B cell (primary cell): ENCODE data around the gene UGT1A4. TPM values are rescaled to one million over a fixed set of nuclear protein-coding genes. Genes with fewer than 3 reads are reported as not detected.

ENCODE experiments used
- ATAC-seq: fragments of 200-7000 bp; cut with Tn5 transposase; one replicate; pipeline ENCODE4 v1.10.0; 2021; ENCODE audit warnings: low read depth, mild to moderate bottlenecking, moderate number of reproducible peaks, moderate library complexity
- CTCF ChIA-PET: fragments of 350-600 bp; sonication (Branson Sonifier 250); formaldehyde crosslinking; loops from one replicate; lab custom pipeline; 2021; ENCODE audit warnings: antibody characterized with exemption, inconsistent platforms; lab: Charles Lee
- POLR2A ChIA-PET: fragments of 350-600 bp; sonication (Branson Sonifier 250); formaldehyde crosslinking; loops from one replicate; lab custom pipeline; 2021; ENCODE audit warnings: antibody characterized with exemption; lab: Charles Lee
- DNase-seq: peaks from one replicate; pipeline ENCODE4 v3.0.0; 2013
- H2AFZ ChIP-seq: 2 replicates; pipeline ENCODE4 v1.6.1; 2012; ENCODE audit warnings: mild to moderate bottlenecking, low read depth, low read length; ENCODE audit not compliant: insufficient read depth, poor library complexity, severe bottlenecking
- H3K27ac ChIP-seq, 2 donors: 1 replicate in 1 of 2; 2 replicates in 1 of 2; pipeline ENCODE4 v1.5.1; 2012 to 2013; ENCODE audit warnings: low read length in 2 of 2, mild to moderate bottlenecking in 2 of 2, moderate library complexity in 1 of 2
- H3K27me3 ChIP-seq, 4 experiments: fragments of 200-600 bp in 1 of 4; sonication (generic) in 1 of 4; replicated peaks in 1 of 4; 1 replicate in 2 of 4; 2 replicates in 2 of 4; pipeline versions ENCODE4 v1.6.1 to v1.7.0; 2013 to 2016; ENCODE audit warnings: low read length in 3 of 4, mild to moderate bottlenecking in 2 of 4, mixed read lengths in 1 of 4, moderate library complexity in 1 of 4; ENCODE audit not compliant: insufficient read depth in 4 of 4, control insufficient read depth in 3 of 4; ENCODE audit errors: control extremely low read depth in 1 of 4
- H3K36me3 ChIP-seq, 2 experiments: replicated peaks in 1 of 2; 1 replicate in 1 of 2; 2 replicates in 1 of 2; pipeline versions ENCODE4 v1.6.1 to v1.7.1; 2013; ENCODE audit warnings: low read length in 1 of 2; ENCODE audit not compliant: insufficient read depth in 2 of 2, control insufficient read depth in 1 of 2; ENCODE audit errors: control extremely low read depth in 1 of 2, extremely low read depth in 1 of 2
- H3K4me1 ChIP-seq, 2 donors: fragments of 200-600 bp in 1 of 2; sonication (generic) in 1 of 2; 1 replicate in 1 of 2; 2 replicates in 1 of 2; pipeline versions ENCODE4 v1.5.1 to v1.6.1; 2013 to 2017; ENCODE audit warnings: low read length in 2 of 2; ENCODE audit not compliant: control insufficient read depth in 2 of 2, insufficient read depth in 2 of 2
- H3K4me2 ChIP-seq: replicated peaks from 2 replicates; pipeline ENCODE3; 2012; ENCODE audit warnings: mild to moderate bottlenecking, low read depth, low read length; ENCODE audit not compliant: poor library complexity, severe bottlenecking
- H3K4me3 ChIP-seq, 5 experiments: fragments of 200-600 bp in 1 of 5; sonication (generic) in 1 of 5; 1 replicate in 3 of 5; 2 replicates in 2 of 5; pipeline versions ENCODE4 v1.5.1 to v1.7.0; 2011 to 2016; ENCODE audit warnings: low read length in 4 of 5, mild to moderate bottlenecking in 4 of 5, low read depth in 2 of 5, control low read depth in 1 of 5, moderate library complexity in 1 of 5; ENCODE audit not compliant: insufficient read depth in 1 of 5; ENCODE audit errors: control extremely low read depth in 1 of 5, extremely low read depth in 1 of 5
- H3K79me2 ChIP-seq: fragments of 200-600 bp; sonication (generic); one replicate; pipeline ENCODE4 v1.6.0; 2016; ENCODE audit warnings: low read length; ENCODE audit not compliant: control insufficient read depth, insufficient read depth
- H3K9ac ChIP-seq: fragments of 200-600 bp; sonication (generic); 2 replicates; pipeline ENCODE4 v1.6.1; 2017; ENCODE audit warnings: mild to moderate bottlenecking, low read length, moderate library complexity
- H3K9me3 ChIP-seq, 3 donors: one replicate each; pipeline versions ENCODE4 v1.6.1 to v1.7.1; 2013; ENCODE audit warnings: low read length in 2 of 3; ENCODE audit not compliant: control insufficient read depth in 2 of 3, insufficient read depth in 1 of 3; ENCODE audit errors: control extremely low read depth in 1 of 3
- H4K20me1 ChIP-seq: 2 replicates; pipeline ENCODE4 v1.6.0; 2012; ENCODE audit warnings: mild to moderate bottlenecking, low read length; ENCODE audit not compliant: insufficient read depth, control insufficient read depth, poor library complexity, severe bottlenecking
- H3K27ac Mint-ChIP-seq: one replicate; pipeline ENCODE4 v1.8.0; 2021; ENCODE audit warnings: mixed read lengths
- H3K27me3 Mint-ChIP-seq: one replicate; pipeline ENCODE4 v1.8.0; 2021; ENCODE audit warnings: mixed read lengths
- H3K4me1 Mint-ChIP-seq: one replicate; pipeline ENCODE4 v1.8.0; 2021; ENCODE audit warnings: mixed read lengths
- H3K4me3 Mint-ChIP-seq: one replicate; pipeline ENCODE4 v1.8.0; 2021; ENCODE audit warnings: mixed read lengths
- H3K9me3 Mint-ChIP-seq: one replicate; pipeline ENCODE4 v1.8.0; 2022; ENCODE audit warnings: mixed read lengths; ENCODE audit not compliant: insufficient read depth
- CTCF ChIP-seq: fragments of 200-600 bp; IDR thresholded peaks from one replicate; pipeline ENCODE4 v1.8.0; 2022; ENCODE audit warnings: antibody characterized with exemption, mild to moderate bottlenecking
- EZH2 ChIP-seq: IDR thresholded peaks from 2 replicates; pipeline ENCODE4 v1.6.1; 2012; ENCODE audit warnings: borderline replicate concordance, low read depth, mild to moderate bottlenecking, moderate library complexity, low read length; ENCODE audit not compliant: insufficient read depth, poor library complexity, severe bottlenecking
- whole genome bisulfite sequencing: methylation state at CpG from one replicate; pipeline ENCODE4 v1.1.5; 2013; ENCODE audit warnings: missing lambda C conversion rate; ENCODE audit not compliant: insufficient coverage; 5-methylcytosine and 5-hydroxymethylcytosine counted together
- intact Hi-C: fragments of 100-400 bp; cut with micrococcal nuclease; formaldehyde crosslinking; loops from one replicate; pipeline ENCODE4 v1.10.0; 2022
- polyA plus RNA-seq: library from polyadenylated mRNA; depleted of rRNA; stranded (reverse); fragments of >200 nt; gene quantifications from 2 replicates; pipeline ENCODE4 v1.2.3, GENCODE V29; 2012
- total RNA-seq, 2 donors: library from RNA; stranded (reverse); fragments of 120-200 nt in 1 of 2; gene quantifications; 1 replicate in 1 of 2; 2 replicates in 1 of 2; pipeline versions ENCODE4 v1.2.3 to v1.2.4, GENCODE V29; 2013 to 2022

UGT1A4 gene
- total and polyA plus RNA-seq, 2 donors (not counting 1 experiment from before 2014, with no cell fraction given) = not detected

DNA sequence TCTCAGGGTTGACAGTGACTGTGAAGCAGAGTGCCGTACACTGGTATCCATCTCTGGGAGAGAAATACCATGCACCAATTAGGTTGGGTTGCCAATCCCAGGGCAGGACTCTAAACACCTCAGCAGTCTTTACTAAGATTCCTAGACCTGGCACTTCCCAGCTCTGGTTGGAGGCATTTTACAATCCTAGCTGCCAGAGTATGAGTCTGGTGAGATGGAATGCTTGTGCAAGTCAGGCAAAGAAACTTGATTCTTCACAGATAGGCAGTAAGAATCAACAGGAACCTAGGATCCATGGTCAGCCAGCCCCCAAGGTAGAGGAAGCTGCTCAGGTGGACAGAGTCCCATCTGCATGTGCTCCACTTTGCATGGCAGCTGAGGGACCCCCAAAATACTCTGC lies 11.8 kb upstream of the UGT1A4 start:
- TF ChIP-seq CTCF = no peak
- no peak for TF ChIP-seq EZH2
- H3K79me2 ChIP-seq = no peaks in the 10 kb centered on the region
- no peaks in the 10 kb centered on the region for H3K9me3 Mint-ChIP-seq
- H3K27me3 Mint-ChIP-seq = peaks cover 28% of the 10 kb centered on the region
- intact Hi-C loops = no loop called here
- CTCF ChIA-PET = interaction anchor here (0.7 to 1.2 kb wide), 3 partner anchors 11 to 17 kb away, joined by 3 read pairs; no protein-coding TSS in a partner anchor
- ATAC-seq (no peak), DNase-seq (no peak)
- no peaks in the 10 kb centered on the region for H3K4me1 ChIP-seq
- no peak overlapping the region for H3K4me2 ChIP-seq
- peaks cover 0 to 3% (median 0%) of the 10 kb centered on the region in 4 experiments for H3K27me3 ChIP-seq
- H3K36me3 ChIP-seq = no peaks in the 10 kb centered on the region
- H3K4me3 Mint-ChIP-seq = no peak overlapping the region
- H3K9me3 ChIP-seq = peaks cover 0 to 8% (median 0%) of the 10 kb centered on the region in 3 donors
- H3K9ac ChIP-seq = no peak overlapping the region
- 100% methylated on average over 1 of the region's 1 CpG for WGBS
- no peak overlapping the region for H3K27ac ChIP-seq
- no peak overlapping the region for H2AFZ ChIP-seq
- POLR2A ChIA-PET = interaction anchor here (0.7 kb wide), 1 partner anchor 487 kb away, joined by 3 read pairs; no protein-coding TSS in a partner anchor
- no peaks in the 10 kb centered on the region for H4K20me1 ChIP-seq
- peaks cover 3% of the 10 kb centered on the region for H3K4me1 Mint-ChIP-seq
- no peak overlapping the region for H3K4me3 ChIP-seq
- H3K27ac Mint-ChIP-seq = no peak overlapping the region

DNA sequence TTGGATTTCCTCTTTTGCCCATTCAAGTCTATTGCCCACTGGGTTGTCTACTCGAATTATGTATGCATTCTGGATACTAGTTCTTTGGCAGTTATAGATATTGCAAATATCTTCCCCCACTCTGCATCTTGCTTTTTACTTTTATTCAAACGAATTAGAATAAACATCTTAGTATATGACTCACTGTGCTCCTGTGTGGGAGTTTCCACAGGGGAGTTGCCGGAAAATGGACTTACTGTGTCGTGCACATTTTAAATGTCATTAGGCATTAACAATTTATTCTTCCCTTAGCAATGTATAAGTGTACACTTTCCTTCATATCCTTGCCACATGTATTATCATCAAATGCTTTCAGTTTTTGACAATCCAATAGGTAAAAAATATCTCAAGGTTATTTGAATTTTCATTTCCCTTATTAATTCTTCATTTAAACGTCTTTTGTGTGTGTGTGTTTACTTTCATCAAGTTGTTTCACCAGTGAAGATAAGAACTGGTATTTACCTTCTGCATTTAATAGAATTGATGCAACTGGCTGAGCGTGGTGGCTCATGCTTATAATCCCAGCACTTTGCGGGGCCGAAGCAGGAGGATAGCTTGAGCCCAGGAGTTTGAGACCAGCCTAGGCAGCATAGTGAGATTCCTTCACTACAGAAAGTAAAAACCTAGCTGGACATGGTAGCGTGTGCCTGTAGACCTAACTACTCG lies 10.4 kb upstream of the UGT1A4 start:
- ATAC-seq = no peak
- intact Hi-C loops = no loop called here

More for the DNA sequence above, 10.4 kb upstream of the UGT1A4 start:
- DNase-seq = no peak
- H3K9me3 ChIP-seq = peaks cover 0 to 8% (median 0%) of the 10 kb centered on the region in 3 donors
- no peaks in the 10 kb centered on the region for H3K9me3 Mint-ChIP-seq
- TF ChIP-seq CTCF = no peak
- TF ChIP-seq EZH2 = no peak
- no peaks in the 10 kb centered on the region for H3K4me1 ChIP-seq
- H3K27me3 ChIP-seq = peaks cover 0 to 3% (median 0%) of the 10 kb centered on the region in 4 experiments
- no peak overlapping the region for H3K4me2 ChIP-seq
- no peaks in the 10 kb centered on the region for H3K36me3 ChIP-seq
- ChIA-PET POLR2A (no interaction called here), CTCF (interaction anchor here (1.3 kb wide), 1 partner anchor 8 kb away, joined by 3 read pairs; no protein-coding TSS in a partner anchor)
- no peak overlapping the region for H3K9ac ChIP-seq
- H2AFZ ChIP-seq = no peak overlapping the region
- H3K4me3 Mint-ChIP-seq = no peak overlapping the region
- WGBS = 90% methylated on average over 3 of the region's 10 CpGs
- no peak overlapping the region for H3K27ac Mint-ChIP-seq
- no peaks in the 10 kb centered on the region for H3K79me2 ChIP-seq
- H3K4me3 ChIP-seq = no peak overlapping the region
- H3K27ac ChIP-seq = no peak overlapping the region
- peaks cover 31% of the 10 kb centered on the region for H3K27me3 Mint-ChIP-seq
- H3K4me1 Mint-ChIP-seq = peaks cover 3% of the 10 kb centered on the region
- H4K20me1 ChIP-seq = no peaks in the 10 kb centered on the region
